ENCODE results near the gene TEKT3.

GRCh38 chr17:15380446-15380845, 39.0 kb upstream of the TEKT3 start:
- TF ChIP-seq CTCF (conservative IDR thresholded peaks at IDR 0.05), result no peak
- TF ChIP-seq EZH2 (IDR thresholded peaks at IDR 0.05; ENCODE audit: low read depth), result no peak
